H9 (cell line): ENCODE results near the gene KCNMB2. TPM values are rescaled to one million over a fixed set of nuclear protein-coding genes. Genes with fewer than 3 reads are reported as not detected.

Experiments used
- DNase-seq: peaks from one replicate; pipeline ENCODE4 v3.0.0-alpha.2; 2017
- H2AFZ ChIP-seq: one replicate; pipeline ENCODE4 v1.6.1; 2013; ENCODE audit warnings: mild to moderate bottlenecking, low read length, control low read depth, moderate library complexity
- H2AK5ac ChIP-seq: 2 replicates; pipeline ENCODE4 v1.6.1; 2013; ENCODE audit warnings: low read length, control low read depth, mixed read lengths; ENCODE audit not compliant: insufficient read length
- H2BK120ac ChIP-seq: one replicate; pipeline ENCODE4 v1.6.1; 2013; ENCODE audit warnings: low read depth, mild to moderate bottlenecking, low read length, control low read depth, inconsistent platforms; ENCODE audit not compliant: poor library complexity, severe bottlenecking
- H2BK12ac ChIP-seq: 2 replicates; pipeline ENCODE4 v1.6.1; 2013; ENCODE audit warnings: low read length, control low read depth, mixed read lengths, low read depth; ENCODE audit not compliant: insufficient read length
- H2BK15ac ChIP-seq: 2 replicates; pipeline ENCODE4 v1.6.1; 2013; ENCODE audit warnings: low read depth, low read length, control low read depth
- H2BK20ac ChIP-seq: one replicate; pipeline ENCODE4 v1.6.1; 2013; ENCODE audit warnings: low read depth, mild to moderate bottlenecking, low read length, control low read depth, inconsistent platforms; ENCODE audit not compliant: poor library complexity, severe bottlenecking
- H2BK5ac ChIP-seq: 2 replicates; pipeline ENCODE4 v1.6.1; 2013; ENCODE audit warnings: low read length, control low read depth, mixed read lengths; ENCODE audit not compliant: insufficient read length
- H3K14ac ChIP-seq: 2 replicates; pipeline ENCODE4 v1.6.1; 2013; ENCODE audit warnings: low read length, control low read depth; ENCODE audit not compliant: insufficient read depth
- H3K18ac ChIP-seq: 2 replicates; pipeline ENCODE4 v1.6.1; 2013; ENCODE audit warnings: low read depth, mild to moderate bottlenecking, mixed read lengths, low read length, control low read depth; ENCODE audit not compliant: insufficient read length
- H3K23ac ChIP-seq: 2 replicates; pipeline ENCODE4 v1.6.1; 2013; ENCODE audit warnings: low read length, control low read depth, mixed read lengths, low read depth; ENCODE audit not compliant: insufficient read length
- H3K23me2 ChIP-seq: 2 replicates; pipeline ENCODE4 v1.6.1; 2013; ENCODE audit warnings: low read depth, mild to moderate bottlenecking, mixed read lengths, low read length, control low read depth; ENCODE audit not compliant: insufficient read length, poor library complexity, severe bottlenecking
- H3K27ac ChIP-seq: 2 replicates; pipeline ENCODE4 v1.5.1; 2013; ENCODE audit warnings: low read length, control low read depth, mixed read lengths, low read depth; ENCODE audit not compliant: insufficient read length
- H3K27me3 ChIP-seq: 2 replicates; pipeline ENCODE4 v1.6.1; 2013; ENCODE audit warnings: low read length, control low read depth, inconsistent platforms; ENCODE audit not compliant: insufficient read depth
- H3K4ac ChIP-seq: 2 replicates; pipeline ENCODE4 v1.6.1; 2013; ENCODE audit warnings: low read depth, mild to moderate bottlenecking, control low read depth, inconsistent platforms, low read length, moderate library complexity
- H3K4me1 ChIP-seq: 2 replicates; pipeline ENCODE4 v1.6.1; 2013; ENCODE audit warnings: low read length, control low read depth, inconsistent platforms; ENCODE audit not compliant: insufficient read depth
- H3K4me2 ChIP-seq: 2 replicates; pipeline ENCODE4 v1.6.1; 2013; ENCODE audit warnings: low read length, control low read depth, mixed read lengths; ENCODE audit not compliant: insufficient read length, insufficient read depth
- H3K56ac ChIP-seq: 2 replicates; pipeline ENCODE4 v1.6.1; 2013; ENCODE audit warnings: low read depth, mild to moderate bottlenecking, mixed read lengths, low read length, control low read depth; ENCODE audit not compliant: insufficient read length
- H3K79me1 ChIP-seq: 2 replicates; pipeline ENCODE4 v1.6.1; 2013; ENCODE audit warnings: low read depth, mild to moderate bottlenecking, moderate library complexity, low read length, control low read depth, inconsistent platforms; ENCODE audit not compliant: insufficient read depth, poor library complexity, severe bottlenecking
- H3K79me2 ChIP-seq: 2 replicates; pipeline ENCODE4 v1.6.1; 2013; ENCODE audit warnings: low read length, control low read depth, inconsistent platforms; ENCODE audit not compliant: insufficient read depth
- H3K9ac ChIP-seq: 2 replicates; pipeline ENCODE4 v1.6.1; 2013; ENCODE audit warnings: low read length, control low read depth, mixed read lengths; ENCODE audit not compliant: insufficient read length; ENCODE audit errors: extremely low read depth
- H3K9me3 ChIP-seq: one replicate; pipeline ENCODE4 v1.6.1; 2013; ENCODE audit warnings: low read depth, low read length, inconsistent platforms; ENCODE audit not compliant: control insufficient read depth
- H3T11ph ChIP-seq: one replicate; pipeline ENCODE4 v1.6.1; 2013; ENCODE audit warnings: mild to moderate bottlenecking, low read length, control low read depth, inconsistent platforms
- H4K20me1 ChIP-seq: one replicate; pipeline ENCODE4 v1.6.1; 2013; ENCODE audit not compliant: control insufficient read depth, insufficient read length, insufficient read depth
- H4K5ac ChIP-seq: 2 replicates; pipeline ENCODE4 v1.6.1; 2013; ENCODE audit warnings: low read depth, mild to moderate bottlenecking, mixed read lengths, low read length, control low read depth; ENCODE audit not compliant: insufficient read length
- H4K8ac ChIP-seq: replicated peaks from 2 replicates; pipeline ENCODE4 v1.6.1; 2013; ENCODE audit warnings: low read length, control low read depth, mixed read lengths, low read depth; ENCODE audit not compliant: insufficient read length
- H4K91ac ChIP-seq: 2 replicates; pipeline ENCODE4 v1.6.1; 2013; ENCODE audit warnings: low read depth, mild to moderate bottlenecking, moderate library complexity, mixed read lengths, low read length, control low read depth; ENCODE audit not compliant: insufficient read length
- H3K27ac Mint-ChIP-seq, 3 experiments: 2 replicates in 2 of 3; 3 replicates in 1 of 3; pipeline ENCODE4 v1.8.0; 2020 to 2021; ENCODE audit warnings: mixed read lengths in 3 of 3, mild to moderate bottlenecking in 1 of 3, moderate library complexity in 1 of 3
- H3K27me3 Mint-ChIP-seq: 2 replicates; pipeline ENCODE4 v1.8.0; 2021; ENCODE audit warnings: low read depth, mild to moderate bottlenecking, moderate library complexity, mixed read lengths
- H3K36me3 Mint-ChIP-seq, 3 experiments: 2 replicates in 2 of 3; 3 replicates in 1 of 3; pipeline ENCODE4 v1.8.0; 2020 to 2021; ENCODE audit warnings: low read depth in 3 of 3, mixed read lengths in 3 of 3; ENCODE audit not compliant: insufficient read depth in 1 of 3
- H3K4me1 Mint-ChIP-seq, 2 experiments: 2 replicates each; pipeline ENCODE4 v1.8.0; 2020; ENCODE audit warnings: mixed read lengths in 2 of 2
- H3K4me3 Mint-ChIP-seq, 2 experiments: 2 replicates in 1 of 2; 3 replicates in 1 of 2; pipeline ENCODE4 v1.8.0; 2020 to 2021; ENCODE audit warnings: mild to moderate bottlenecking in 2 of 2, mixed read lengths in 2 of 2, moderate library complexity in 1 of 2
- H3K9me3 Mint-ChIP-seq, 2 experiments: 2 replicates in 1 of 2; 3 replicates in 1 of 2; pipeline ENCODE4 v1.8.0; 2020; ENCODE audit warnings: mild to moderate bottlenecking in 2 of 2, mixed read lengths in 2 of 2, moderate library complexity in 1 of 2
- CTCF ChIP-seq: fragments of 200-600 bp; sonication (generic); conservative IDR thresholded peaks from 3 replicates; pipeline ENCODE4 v1.8.0; 2021; ENCODE audit warnings: antibody characterized with exemption, mild to moderate bottlenecking
- WGBS: extraction: QIAGEN DNeasy Blood & Tissue Kit; methylation state at CpG from one replicate; pipeline ENCODE4 v1.1.7; 2013; ENCODE audit warnings: missing lambda C conversion rate, low lambda C conversion rate, mixed read lengths; ENCODE audit not compliant: insufficient read length; ENCODE audit errors: extremely low coverage; 5-methylcytosine and 5-hydroxymethylcytosine counted together
- total RNA-seq: library from RNA; stranded (reverse); gene quantifications from 2 replicates; pipeline ENCODE4 v1.2.1, GENCODE V29; 2021

KCNMB2 gene
- total RNA-seq, 1 experiment from 2014 or later, result not detected

DNA sequence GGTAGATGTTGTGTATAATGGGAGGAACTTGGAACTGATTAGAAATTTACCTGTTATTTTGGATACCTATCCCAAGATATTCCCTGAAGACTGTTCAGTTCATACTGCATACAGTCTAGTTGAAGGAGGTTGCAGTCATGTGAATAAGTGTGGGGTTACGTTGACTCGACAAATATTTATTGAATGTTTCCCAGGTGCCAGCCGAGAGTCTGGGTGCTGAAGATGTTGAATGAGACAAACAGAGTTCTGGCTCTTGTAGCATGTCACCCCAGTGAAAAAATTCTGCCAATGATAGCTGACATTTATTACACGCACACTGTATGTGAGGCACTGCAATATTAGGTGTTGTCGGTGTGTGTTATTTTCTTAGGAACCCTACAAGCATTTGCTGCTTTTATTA lies 176.0 kb downstream of the KCNMB2 start:
- H3T11ph ChIP-seq, result no peak overlapping the region
- no peak overlapping the region for H3K23ac ChIP-seq

More for the DNA sequence above, 176.0 kb downstream of the KCNMB2 start:
- Histone ChIP-seq H3K9me3 (no peaks in the 10 kb centered on the region), H3K23me2 (no peaks in the 10 kb centered on the region), H3K9ac (no peak overlapping the region), H3K18ac (no peak overlapping the region), H2BK15ac (no peak overlapping the region), H2BK120ac (no peak overlapping the region), H4K91ac (no peak overlapping the region), H3K27ac (no peak overlapping the region), H3K79me1 (no peaks in the 10 kb centered on the region), H3K79me2 (no peaks in the 10 kb centered on the region), H4K20me1 (no peaks in the 10 kb centered on the region), H4K8ac (no peak overlapping the region), H3K27me3 (no peaks in the 10 kb centered on the region), H2BK12ac (no peak overlapping the region), H2BK20ac (no peak overlapping the region), H2AK5ac (no peak overlapping the region), H3K56ac (no peak overlapping the region), H3K4me1 (peaks cover 5% of the 10 kb centered on the region; the same call in 1 of the 2 replicates), H2AFZ (no peak overlapping the region), H3K4me2 (no peak overlapping the region), H3K14ac (no peak overlapping the region), H3K4ac (no peak overlapping the region), H4K5ac (no peak overlapping the region), H2BK5ac (no peak overlapping the region)
- TF ChIP-seq CTCF, result no peak
- DNase-seq, result no peak
- Mint-ChIP-seq H3K9me3 (no peaks in the 10 kb centered on the region), H3K27ac (no peak overlapping the region), H3K36me3 (no peaks in the 10 kb centered on the region), H3K27me3 (no peaks in the 10 kb centered on the region), H3K4me3 (no peak overlapping the region), H3K4me1 (peaks cover 7 to 12% of the 10 kb centered on the region in 2 experiments)
- WGBS, result no CpG with 5 or more reads among the region's 5 CpGs
